Caco-2 (cell line): ENCODE data around the gene LCLAT1. TPM values are rescaled to one million over a fixed set of nuclear protein-coding genes. Genes with fewer than 3 reads are reported as not detected.

Source experiments
- BruUV-seq: library from RNA; stranded (reverse); fragments of 400-500 nt; replicated peaks from 2 replicates; lab custom pipeline; 2021; lab: Mats Ljungman, UMichigan
- CTCF ChIA-PET: fragments of 300-600 bp; sonication (Branson Sonifier 250); formaldehyde crosslinking; loops from one replicate; lab custom pipeline; 2022; ENCODE audit warnings: antibody characterized with exemption; lab: Charles Lee
- POLR2A ChIA-PET: fragments of 300-600 bp; sonication (Branson Sonifier 250); formaldehyde crosslinking; loops from one replicate; lab custom pipeline; 2022; ENCODE audit warnings: antibody characterized with exemption; lab: Charles Lee
- DNase-seq, 2 experiments: peaks; one replicate each; pipeline versions ENCODE4 v3.0.0 to v3.0.0-alpha.2; 2020 to 2022
- H3K27me3 ChIP-seq: replicated peaks from 2 replicates; pipeline ENCODE4 v1.6.0; 2011; ENCODE audit warnings: low read length; ENCODE audit not compliant: control insufficient read depth, insufficient read depth
- H3K36me3 ChIP-seq: 2 replicates; pipeline ENCODE4 v1.5.1; 2011; ENCODE audit warnings: low read length; ENCODE audit not compliant: control insufficient read depth, insufficient read depth
- H3K4me1 ChIP-seq: fragments of 250-450 bp; sonication (Bioruptor Pico); 2 replicates; pipeline ENCODE4 v1.5.1; 2020; ENCODE audit warnings: mild to moderate bottlenecking
- H3K4me3 ChIP-seq: 2 replicates; pipeline ENCODE4 v1.5.1; 2011; ENCODE audit warnings: low read depth, mild to moderate bottlenecking, control low read depth, low read length
- H3K9me3 ChIP-seq: fragments of 250-450 bp; sonication (Bioruptor Pico); 2 replicates; pipeline ENCODE4 v1.5.1; 2020; ENCODE audit warnings: mild to moderate bottlenecking, moderate library complexity
- H3K27ac Mint-ChIP-seq: one replicate; pipeline ENCODE4 v1.8.0; 2022; ENCODE audit warnings: mixed read lengths; ENCODE audit not compliant: unreplicated experiment
- H3K27me3 Mint-ChIP-seq: one replicate; pipeline ENCODE4 v1.8.0; 2022; ENCODE audit warnings: mixed read lengths; ENCODE audit not compliant: insufficient read depth, unreplicated experiment
- H3K36me3 Mint-ChIP-seq: one replicate; pipeline ENCODE4 v1.8.0; 2022; ENCODE audit warnings: mild to moderate bottlenecking, mixed read lengths; ENCODE audit not compliant: insufficient read depth, unreplicated experiment
- H3K4me1 Mint-ChIP-seq: one replicate; pipeline ENCODE4 v1.8.0; 2022; ENCODE audit warnings: low read depth, mixed read lengths; ENCODE audit not compliant: unreplicated experiment
- H3K4me3 Mint-ChIP-seq: one replicate; pipeline ENCODE4 v1.8.0; 2022; ENCODE audit warnings: mild to moderate bottlenecking, moderate library complexity, mixed read lengths; ENCODE audit not compliant: unreplicated experiment
- H3K9me3 Mint-ChIP-seq: one replicate; pipeline ENCODE4 v1.8.0; 2022; ENCODE audit warnings: mixed read lengths; ENCODE audit not compliant: unreplicated experiment
- intact Hi-C: fragments of 100-400 bp; cut with micrococcal nuclease; formaldehyde crosslinking; loops from one replicate; pipeline ENCODE4 v1.10.0; 2022; ENCODE audit not compliant: unreplicated experiment
- total RNA-seq: library from RNA; stranded (reverse); gene quantifications from 2 replicates; pipeline ENCODE4 v1.2.3, GENCODE V29; 2022
- TF ChIP-seq, protein P1 (sequence below), 2 experiments: fragments of 200-600 bp in 1 of 2; IDR thresholded peaks; 1 replicate in 1 of 2; 2 replicates in 1 of 2; pipeline versions ENCODE4 v1.5.1 to v1.8.0; 2011 to 2022; ENCODE audit warnings: antibody characterized with exemption in 1 of 2, control low read depth in 1 of 2, inconsistent platforms in 1 of 2, low read depth in 1 of 2, low read length in 1 of 2, mild to moderate bottlenecking in 1 of 2, moderate library complexity in 1 of 2; ENCODE audit not compliant: insufficient read depth in 1 of 2, severe bottlenecking in 1 of 2, unreplicated experiment in 1 of 2

LCLAT1 gene
- total RNA-seq, 1 experiment from 2014 or later: 52.2 TPM

DNA sequence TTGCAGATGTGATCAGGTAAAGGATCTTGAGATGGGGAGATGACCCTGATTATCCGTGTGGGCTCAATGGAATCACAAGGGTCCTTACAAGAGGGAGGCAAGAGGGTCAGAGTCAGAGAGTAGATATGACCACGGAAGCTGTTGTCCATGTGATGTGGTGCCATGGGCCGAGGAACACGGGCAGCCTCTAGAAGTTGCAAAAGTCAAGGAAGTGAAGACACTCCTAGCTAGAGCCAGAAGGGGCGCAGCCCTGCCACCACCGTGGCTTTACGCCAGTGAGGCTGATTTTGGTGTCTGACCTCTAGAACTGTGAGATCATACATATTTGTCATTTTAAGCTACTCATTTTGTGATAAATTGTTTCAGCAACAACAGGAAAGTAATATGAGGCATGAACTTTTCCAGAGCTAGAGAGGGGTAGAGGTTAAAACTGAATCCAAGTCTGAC lies 245.8 kb downstream of the LCLAT1 start:
- no TSS peak for BruUV-seq
- Mint-ChIP-seq H3K36me3 (no peaks in the 10 kb centered on the region), H3K9me3 (no peaks in the 10 kb centered on the region), H3K27me3 (no peaks in the 10 kb centered on the region), H3K4me3 (no peak overlapping the region), H3K27ac (no peak overlapping the region), H3K4me1 (no peaks in the 10 kb centered on the region)
- POLR2A ChIA-PET: no interaction called here
- CTCF ChIA-PET: interaction anchor here (0.6 to 2.1 kb wide), 4 partner anchors 19 to 543 kb away, joined by 3 to 5 read pairs (median 4); no protein-coding TSS in a partner anchor
- Histone ChIP-seq H3K4me1 (no peaks in the 10 kb centered on the region), H3K4me3 (no peak overlapping the region), H3K27me3 (no peaks in the 10 kb centered on the region), H3K9me3 (no peaks in the 10 kb centered on the region), H3K36me3 (no peaks in the 10 kb centered on the region)
- TF ChIP-seq, protein P1, sequence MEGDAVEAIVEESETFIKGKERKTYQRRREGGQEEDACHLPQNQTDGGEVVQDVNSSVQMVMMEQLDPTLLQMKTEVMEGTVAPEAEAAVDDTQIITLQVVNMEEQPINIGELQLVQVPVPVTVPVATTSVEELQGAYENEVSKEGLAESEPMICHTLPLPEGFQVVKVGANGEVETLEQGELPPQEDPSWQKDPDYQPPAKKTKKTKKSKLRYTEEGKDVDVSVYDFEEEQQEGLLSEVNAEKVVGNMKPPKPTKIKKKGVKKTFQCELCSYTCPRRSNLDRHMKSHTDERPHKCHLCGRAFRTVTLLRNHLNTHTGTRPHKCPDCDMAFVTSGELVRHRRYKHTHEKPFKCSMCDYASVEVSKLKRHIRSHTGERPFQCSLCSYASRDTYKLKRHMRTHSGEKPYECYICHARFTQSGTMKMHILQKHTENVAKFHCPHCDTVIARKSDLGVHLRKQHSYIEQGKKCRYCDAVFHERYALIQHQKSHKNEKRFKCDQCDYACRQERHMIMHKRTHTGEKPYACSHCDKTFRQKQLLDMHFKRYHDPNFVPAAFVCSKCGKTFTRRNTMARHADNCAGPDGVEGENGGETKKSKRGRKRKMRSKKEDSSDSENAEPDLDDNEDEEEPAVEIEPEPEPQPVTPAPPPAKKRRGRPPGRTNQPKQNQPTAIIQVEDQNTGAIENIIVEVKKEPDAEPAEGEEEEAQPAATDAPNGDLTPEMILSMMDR (IDR thresholded peaks at IDR 0.05; ENCODE audit: insufficient read depth in 1 of 2, low read depth in 1 of 2, low read length in 1 of 2, severe bottlenecking in 1 of 2, unreplicated experiment in 1 of 2): no peak
- intact Hi-C loops: no loop called here
- DNase-seq: no peak

Other genes with a start within 250 kb of the LCLAT1 start
- 126 and 159 TPM in 2 replicates for gene LBH, start 215.7 kb upstream of the LCLAT1 start, total RNA-seq